IMR-90 (cell line): ENCODE results near the gene DAG1. TPM values are rescaled to one million over a fixed set of nuclear protein-coding genes. Genes with fewer than 3 reads are reported as not detected.

Experiments used
- ATAC-seq: fragments of 200-7000 bp; cut with Tn5 transposase; 2 replicates; pipeline ENCODE4 v1.9.1; 2020; ENCODE audit warnings: low read depth, mild to moderate bottlenecking, moderate library complexity
- BruUV-seq: library from RNA; stranded (reverse); fragments of 400-500 nt; replicated peaks from 2 replicates; lab custom pipeline; 2021; lab: Mats Ljungman, UMichigan
- CTCF ChIA-PET: fragments of 300-600 bp; formaldehyde crosslinking; extraction: SDS; loops from one replicate; lab custom pipeline; 2021; ENCODE audit warnings: antibody characterized with exemption; lab: Yijun Ruan, JAX
- POLR2A ChIA-PET: fragments of 300-600 bp; sonication (Branson Sonifier 250); formaldehyde crosslinking; loops from one replicate; lab custom pipeline; 2022; ENCODE audit warnings: antibody characterized with exemption; ENCODE audit not compliant: unreplicated experiment; lab: Charles Lee
- DNase-seq: peaks from one replicate; pipeline ENCODE4 v3.0.0; 2013
- H2AFZ ChIP-seq: replicated peaks from 2 replicates; pipeline ENCODE3; 2013; ENCODE audit warnings: low read length, mild to moderate bottlenecking; ENCODE audit not compliant: poor library complexity
- H2AK5ac ChIP-seq: 2 replicates; pipeline ENCODE4 v1.6.1; 2013; ENCODE audit warnings: low read depth, low read length, inconsistent platforms
- H2AK9ac ChIP-seq: replicated peaks from 2 replicates; pipeline ENCODE3; 2013; ENCODE audit warnings: mild to moderate bottlenecking, low read depth, low read length, moderate library complexity; ENCODE audit not compliant: poor library complexity
- H2BK120ac ChIP-seq: 2 replicates; pipeline ENCODE4 v1.6.1; 2013; ENCODE audit warnings: low read depth, low read length, inconsistent platforms
- H2BK15ac ChIP-seq: 3 replicates; pipeline ENCODE4 v1.6.1; 2013; ENCODE audit warnings: low read depth, low read length, inconsistent platforms
- H2BK20ac ChIP-seq: 2 replicates; pipeline ENCODE4 v1.6.1; 2013; ENCODE audit warnings: low read depth, mild to moderate bottlenecking, inconsistent platforms, low read length, moderate library complexity
- H2BK5ac ChIP-seq: 2 replicates; pipeline ENCODE4 v1.6.1; 2013; ENCODE audit warnings: mild to moderate bottlenecking, low read depth, low read length, inconsistent platforms; ENCODE audit not compliant: poor library complexity, severe bottlenecking
- H3K14ac ChIP-seq: replicated peaks from 2 replicates; pipeline ENCODE4 v1.6.1; 2013; ENCODE audit warnings: low read depth, low read length, inconsistent platforms
- H3K18ac ChIP-seq: 2 replicates; pipeline ENCODE4 v1.6.1; 2013; ENCODE audit warnings: low read depth, low read length, control low read depth
- H3K23ac ChIP-seq: 2 replicates; pipeline ENCODE4 v1.6.1; 2013; ENCODE audit warnings: low read depth, low read length, inconsistent platforms
- H3K27ac ChIP-seq: 2 replicates; pipeline ENCODE4 v1.5.1; 2013; ENCODE audit warnings: mild to moderate bottlenecking, control low read depth, low read length; ENCODE audit not compliant: insufficient read depth
- H3K27me3 ChIP-seq: 2 replicates; pipeline ENCODE4 v1.6.1; 2013; ENCODE audit warnings: low read length; ENCODE audit not compliant: control insufficient read depth, insufficient read depth
- H3K36me3 ChIP-seq: 2 replicates; pipeline ENCODE4 v1.6.1; 2013; ENCODE audit warnings: low read length, mixed read lengths; ENCODE audit not compliant: control insufficient read depth, insufficient read depth
- H3K4ac ChIP-seq: 2 replicates; pipeline ENCODE4 v1.6.1; 2013; ENCODE audit warnings: low read depth, low read length, inconsistent platforms
- H3K4me1 ChIP-seq: 2 replicates; pipeline ENCODE4 v1.6.1; 2013; ENCODE audit warnings: low read length, mixed read lengths; ENCODE audit not compliant: control insufficient read depth, insufficient read depth
- H3K4me2 ChIP-seq: 2 replicates; pipeline ENCODE4 v1.6.1; 2013; ENCODE audit warnings: low read depth, mild to moderate bottlenecking, control low read depth, low read length, moderate library complexity
- H3K4me3 ChIP-seq: 2 replicates; pipeline ENCODE4 v1.5.1; 2013; ENCODE audit warnings: low read depth, mild to moderate bottlenecking, control low read depth, low read length, moderate library complexity; ENCODE audit not compliant: insufficient read depth
- H3K56ac ChIP-seq: 2 replicates; pipeline ENCODE4 v1.6.1; 2013; ENCODE audit warnings: low read length, inconsistent platforms; ENCODE audit not compliant: insufficient read depth; ENCODE audit errors: extremely low read depth
- H3K79me1 ChIP-seq, 2 experiments: 2 replicates each; pipeline ENCODE4 v1.6.1; 2013; ENCODE audit warnings: low read length in 2 of 2, inconsistent platforms in 1 of 2, low read depth in 1 of 2
- H3K9ac ChIP-seq: 2 replicates; pipeline ENCODE4 v1.6.1; 2013; ENCODE audit warnings: low read depth, low read length, control low read depth
- H3K9me1 ChIP-seq: 2 replicates; pipeline ENCODE4 v1.6.1; 2013; ENCODE audit warnings: low read length, inconsistent platforms; ENCODE audit not compliant: insufficient read depth
- H3K9me3 ChIP-seq: 2 replicates; pipeline ENCODE4 v1.6.1; 2013; ENCODE audit warnings: low read length; ENCODE audit not compliant: control insufficient read depth, insufficient read depth
- H4K20me1 ChIP-seq: 2 replicates; pipeline ENCODE4 v1.6.1; 2013; ENCODE audit warnings: low read length, inconsistent platforms; ENCODE audit not compliant: insufficient read depth
- H4K5ac ChIP-seq: 2 replicates; pipeline ENCODE4 v1.6.1; 2013; ENCODE audit warnings: mild to moderate bottlenecking, low read depth, low read length, control low read depth
- H4K8ac ChIP-seq, 2 experiments: 2 replicates each; pipeline ENCODE4 v1.6.1; 2013; ENCODE audit warnings: low read depth in 2 of 2, low read length in 2 of 2, control low read depth in 1 of 2, inconsistent platforms in 1 of 2
- H4K91ac ChIP-seq: 2 replicates; pipeline ENCODE4 v1.6.1; 2013; ENCODE audit warnings: low read depth, low read length, inconsistent platforms; ENCODE audit not compliant: insufficient read depth
- BHLHE40 ChIP-seq: fragments of 150-350 bp; IDR thresholded peaks from 2 replicates; pipeline ENCODE4 v1.6.1; 2016; ENCODE audit warnings: mild to moderate bottlenecking, low read depth, low read length
- CHD1 ChIP-seq: IDR thresholded peaks from 2 replicates; pipeline ENCODE4 v1.6.1; 2012; ENCODE audit warnings: low read depth, low read length, improper control_type of control experiment
- CTCF ChIP-seq: conservative IDR thresholded peaks from 2 replicates; pipeline ENCODE4 v1.5.1; 2012; ENCODE audit warnings: mild to moderate bottlenecking, low read depth, low read length, improper control_type of control experiment
- FOS ChIP-seq: fragments of 150-350 bp; IDR thresholded peaks from 2 replicates; pipeline ENCODE4 v1.6.1; 2016; ENCODE audit warnings: low read depth, low read length
- MXI1 ChIP-seq: IDR thresholded peaks from 2 replicates; pipeline ENCODE4 v1.6.1; 2012; ENCODE audit warnings: low read depth, mild to moderate bottlenecking, low read length, moderate library complexity, borderline replicate concordance
- POLR2A ChIP-seq: IDR thresholded peaks from 2 replicates; pipeline ENCODE4 v1.6.1; 2012; ENCODE audit warnings: mild to moderate bottlenecking, low read depth, low read length
- RAD21 ChIP-seq: IDR thresholded peaks from 2 replicates; pipeline ENCODE4 v1.6.1; 2012; ENCODE audit warnings: low read length, improper control_type of control experiment
- RCOR1 ChIP-seq: IDR thresholded peaks from 2 replicates; pipeline ENCODE4 v1.6.1; 2012; ENCODE audit warnings: mild to moderate bottlenecking, low read length, improper control_type of control experiment; ENCODE audit not compliant: insufficient replicate concordance
- RFX5 ChIP-seq: IDR thresholded peaks from 2 replicates; pipeline ENCODE4 v1.8.0; 2012; ENCODE audit warnings: low read depth, mild to moderate bottlenecking, low read length, moderate library complexity
- SMC3 ChIP-seq: fragments of 150-350 bp; IDR thresholded peaks from 2 replicates; pipeline ENCODE4 v1.6.1; 2016; ENCODE audit warnings: low read depth, mild to moderate bottlenecking, antibody characterized with exemption, low read length, moderate library complexity
- USF2 ChIP-seq: fragments of 150-350 bp; IDR thresholded peaks from 2 replicates; pipeline ENCODE4 v1.6.1; 2017; ENCODE audit warnings: mild to moderate bottlenecking, antibody characterized with exemption, low read length, low read depth
- dilution Hi-C: fragments of 300-500 bp; cut with HindIII; formaldehyde crosslinking; loops from one replicate; pipeline ENCODE4 v1.14.3; 2018; ENCODE audit warnings: low sequenced_read_pairs; ENCODE audit not compliant: unreplicated experiment
- in situ Hi-C: fragments of 300-500 bp; cut with MboI; formaldehyde crosslinking; loops from 3 replicates; pipeline ENCODE4 v1.14.3; 2019; ENCODE audit warnings: low sequenced_read_pairs, inconsistent platforms, mixed read lengths
- intact Hi-C: fragments of 100-400 bp; cut with micrococcal nuclease; formaldehyde crosslinking; loops from 2 replicates; pipeline ENCODE4 v1.10.0; 2022
- polyA plus RNA-seq, 3 experiments: library from polyadenylated mRNA; depleted of rRNA; stranded (reverse); fragments of >200 nt; gene quantifications; 2 replicates each; pipeline ENCODE4 v1.2.3, GENCODE V29; 2012; ENCODE audit warnings: low replicate concordance in 1 of 3
- total RNA-seq: library from RNA; depleted of rRNA; stranded (reverse); fragments of >200 nt; gene quantifications from 2 replicates; pipeline ENCODE4 v1.2.3, GENCODE V29; 2012

DAG1 gene
- total and polyA plus RNA-seq, 2 of the 4 experiments (the other 2 are of a cell fraction): 31.0 to 40.2 TPM

DNA sequence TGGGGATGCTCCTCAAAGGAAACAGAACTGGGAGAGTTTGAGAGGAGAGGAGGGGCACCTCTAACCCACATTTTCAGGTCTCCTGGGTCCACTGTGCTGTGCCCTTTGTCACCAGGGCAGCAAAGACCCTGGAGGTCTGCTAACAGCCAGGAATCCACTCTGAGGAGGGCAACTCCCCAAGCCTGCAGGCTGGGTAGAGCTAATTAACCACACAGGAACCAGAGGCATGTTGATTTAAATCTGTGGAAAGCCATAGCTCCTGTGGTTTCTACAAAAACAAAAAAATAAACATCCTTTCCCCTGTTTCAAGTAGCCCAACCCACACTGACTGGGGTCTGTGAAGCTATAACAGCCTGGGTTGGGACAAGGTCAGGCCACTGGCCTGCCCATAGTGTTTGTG, 82.0 kb downstream of the DAG1 start:
- Histone ChIP-seq H2AFZ (no peak overlapping the region), H3K79me1 (peaks cover 0 to 3% of the 10 kb centered on the region in 2 experiments; a peak in 1 of 4 replicates), H4K20me1 (no peaks in the 10 kb centered on the region), H3K9me3 (no peaks in the 10 kb centered on the region), H4K91ac (no peak overlapping the region), H3K23ac (no peak overlapping the region), H3K4me3 (no peak overlapping the region), H2BK20ac (no peak overlapping the region), H3K27me3 (peaks cover 44% of the 10 kb centered on the region), H3K27ac (no peak overlapping the region), H3K18ac (no peak overlapping the region), H2AK9ac (no peak overlapping the region), H2BK120ac (no peak overlapping the region), H3K4me2 (no peak overlapping the region), H2BK5ac (no peak overlapping the region), H3K36me3 (no peaks in the 10 kb centered on the region), H3K56ac (no peak overlapping the region), H3K4ac (no peak overlapping the region), H2BK15ac (no peak overlapping the region), H3K4me1 (peaks cover 2% of the 10 kb centered on the region; the same call in 1 of the 2 replicates), H4K5ac (no peak overlapping the region), H3K9ac (no peak overlapping the region), H3K9me1 (peaks cover 5% of the 10 kb centered on the region; the same call in 1 of the 2 replicates), H2AK5ac (no peak overlapping the region), H4K8ac (no peak overlapping the region), H3K14ac (no peak overlapping the region)
- intact Hi-C loops: no loop called here
- dilution Hi-C loops: no loop called here
- BruUV-seq: no TSS peak
- in situ Hi-C loops: no loop called here
- ATAC-seq (no peak), DNase-seq (no peak)
- no peak for TF ChIP-seq CTCF
- no peak for TF ChIP-seq USF2
- TF ChIP-seq BHLHE40: no peak
- no peak for TF ChIP-seq FOS
- TF ChIP-seq MXI1: no peak
- no peak for TF ChIP-seq RAD21
- TF ChIP-seq RCOR1: no peak
- no peak for TF ChIP-seq RFX5
- no peak for TF ChIP-seq SMC3
- no peak for TF ChIP-seq POLR2A
- TF ChIP-seq CHD1: no peak
- ChIA-PET CTCF (interaction anchor here (1.2 kb wide), 1 partner anchor 12 kb away, joined by 3 read pairs; no protein-coding TSS in a partner anchor), POLR2A (no interaction called here)
